HG03565 (cell line): ENCODE measurements around the gene HIP1R.

Source experiments
- ATAC-seq: cut with Tn5 transposase; IDR thresholded peaks from one replicate; pipeline ENCODE4 v1.9.1; 2021; ENCODE audit warnings: mild to moderate bottlenecking, moderate library complexity; ENCODE audit not compliant: unreplicated experiment

The HIP1R gene

DNA sequence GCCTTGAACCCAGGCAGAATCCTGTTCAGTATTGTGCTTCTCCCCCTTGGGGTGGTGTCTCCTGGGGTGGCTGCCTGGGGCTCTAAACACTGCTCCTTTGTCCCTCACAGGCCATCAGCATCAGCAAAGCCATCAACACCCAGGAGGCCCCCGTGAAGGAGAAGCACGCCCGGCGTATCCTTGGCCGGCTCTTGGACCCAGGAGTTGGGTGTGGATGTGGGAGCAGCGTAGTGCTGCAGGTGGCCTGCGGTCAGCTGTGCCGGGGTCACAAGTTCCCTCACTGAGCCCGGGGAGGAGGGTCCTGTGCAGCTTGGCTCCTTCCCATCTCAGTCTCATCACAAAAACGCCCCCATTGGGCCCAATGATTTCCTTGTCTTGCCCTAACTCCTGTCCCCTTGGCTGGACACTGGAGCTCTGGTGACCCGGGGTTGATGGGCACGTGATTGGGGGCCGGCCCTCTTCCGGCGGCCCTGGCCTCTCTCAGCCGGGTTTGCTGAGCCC is 12.7 kb downstream of the HIP1R start:
- no peak for ATAC-seq

DNA sequence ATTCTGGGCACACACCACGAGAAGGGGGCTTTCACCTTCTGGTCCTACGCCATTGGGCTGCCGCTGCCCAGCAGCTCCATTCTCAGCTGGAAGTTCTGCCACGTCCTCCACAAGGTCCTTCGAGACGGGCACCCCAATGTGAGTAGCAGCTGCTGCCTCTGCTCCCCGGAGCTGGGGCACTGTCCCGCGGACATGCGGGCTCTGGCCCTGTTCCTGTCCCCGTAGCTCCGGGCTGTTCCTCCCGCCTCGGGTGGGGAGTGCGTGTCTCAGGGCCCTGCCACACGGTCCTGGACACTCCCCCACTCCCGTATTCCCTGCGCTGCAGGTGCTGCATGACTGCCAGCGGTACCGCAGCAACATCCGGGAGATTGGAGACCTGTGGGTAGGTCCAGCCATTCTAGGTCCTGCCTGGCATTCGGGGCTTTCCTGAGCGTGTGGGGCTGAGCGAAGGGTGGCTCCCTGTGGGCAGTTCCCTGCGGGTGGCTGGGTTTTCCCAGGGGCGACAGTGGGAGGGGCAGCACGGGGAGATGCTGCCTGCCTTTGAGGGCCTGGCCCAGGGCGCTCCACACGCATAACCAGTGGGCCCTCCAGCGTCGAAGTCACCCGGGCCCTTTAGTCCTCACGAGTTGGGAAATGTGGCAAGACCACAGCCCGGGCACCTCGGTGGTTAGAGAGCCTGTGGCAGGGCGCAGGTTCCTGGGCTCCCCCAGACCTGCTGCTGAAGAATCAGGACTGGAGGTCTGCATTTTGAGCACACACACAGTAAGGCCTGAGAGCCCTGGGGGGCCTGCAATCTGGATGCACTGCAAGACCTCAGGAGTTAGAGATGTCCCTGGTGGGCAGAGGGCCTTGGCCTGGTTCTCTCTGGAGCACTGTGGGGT is 13.5 kb downstream of the HIP1R start:
- ATAC-seq, result no peak

DNA sequence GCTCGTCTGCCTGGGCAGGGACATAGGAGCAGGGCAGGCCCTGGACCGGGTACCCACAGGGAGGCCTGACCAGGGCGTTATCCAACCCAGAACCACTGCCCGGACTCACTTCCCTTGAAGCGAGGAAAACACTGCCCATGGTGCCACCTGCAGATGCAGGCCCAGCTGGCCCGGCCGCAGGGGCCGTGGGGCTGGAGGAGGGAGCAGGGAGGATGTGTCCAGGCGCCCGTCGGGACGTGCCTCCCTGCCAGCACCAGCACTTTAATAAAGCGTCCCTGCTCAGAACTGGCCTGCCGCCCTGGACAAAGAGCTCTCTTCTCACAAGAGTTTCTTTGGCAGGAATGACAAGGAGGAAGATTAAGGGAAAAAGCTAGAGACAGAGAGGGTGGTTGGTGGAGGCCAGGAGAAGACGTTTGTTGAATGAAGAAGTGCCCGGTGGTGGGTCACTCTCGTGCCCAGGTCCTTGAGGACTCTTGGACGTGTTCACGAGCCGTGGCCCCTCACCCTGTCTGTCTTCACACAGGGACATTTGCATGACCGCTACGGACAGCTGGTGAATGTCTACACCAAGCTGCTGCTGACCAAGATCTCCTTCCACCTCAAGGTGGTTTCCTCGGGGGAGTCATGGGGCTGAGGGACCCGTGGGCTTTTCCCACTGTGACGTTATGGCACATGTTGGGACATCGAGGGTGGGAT is 14.2 kb downstream of the HIP1R start:
- no peak for ATAC-seq

DNA sequence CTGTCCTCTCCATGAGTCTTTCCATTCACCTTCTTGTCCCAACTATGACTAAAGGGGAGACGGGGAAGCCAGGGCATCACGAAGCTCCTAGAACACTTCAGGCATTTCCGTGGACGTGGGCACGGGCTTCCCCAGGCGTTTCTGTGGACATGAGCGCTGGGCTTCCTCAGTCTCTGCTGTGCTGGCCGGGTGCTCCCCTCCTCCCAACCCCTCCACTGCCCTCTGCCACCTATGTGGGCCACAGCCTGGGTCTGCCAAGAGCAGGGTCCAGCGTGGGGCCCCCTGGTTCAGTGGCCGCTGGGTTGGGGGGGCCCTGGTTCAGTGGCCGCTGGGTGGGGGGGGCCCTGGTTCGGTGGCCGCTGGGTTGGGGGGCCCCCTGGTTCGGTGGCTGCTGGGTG is 14.8 kb downstream of the HIP1R start:
- ATAC-seq, result no peak

DNA sequence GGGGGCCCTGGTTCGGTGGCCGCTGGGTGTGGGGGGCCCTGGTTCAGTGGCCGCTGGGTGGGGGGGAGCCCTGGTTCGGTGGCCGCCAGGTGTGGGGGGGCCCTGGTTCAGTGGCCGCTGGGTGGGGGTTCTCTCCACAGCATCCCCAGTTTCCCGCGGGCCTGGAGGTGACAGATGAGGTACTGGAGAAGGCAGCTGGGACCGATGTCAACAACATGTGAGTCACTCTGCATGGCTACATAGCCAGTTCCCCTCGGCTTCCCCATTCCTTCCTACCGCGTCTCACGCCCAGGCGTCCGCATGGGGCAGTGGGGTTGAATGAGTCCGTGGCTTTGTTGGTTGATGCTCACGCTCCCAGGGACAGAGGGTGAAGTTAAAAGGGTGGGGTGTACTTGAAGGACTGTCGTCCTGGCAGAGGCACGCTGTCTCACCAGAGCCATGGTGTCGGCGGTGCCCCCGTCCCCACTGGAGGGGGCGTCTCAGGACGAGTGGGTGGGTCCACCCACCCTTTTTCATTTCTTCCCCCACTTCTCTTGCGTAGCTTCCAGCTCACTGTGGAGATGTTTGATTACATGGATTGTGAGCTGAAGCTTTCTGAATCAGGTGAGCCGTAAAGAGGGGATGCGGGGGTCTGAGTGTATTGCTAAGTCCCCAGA is 15.6 kb downstream of the HIP1R start:
- ATAC-seq, result no peak

DNA sequence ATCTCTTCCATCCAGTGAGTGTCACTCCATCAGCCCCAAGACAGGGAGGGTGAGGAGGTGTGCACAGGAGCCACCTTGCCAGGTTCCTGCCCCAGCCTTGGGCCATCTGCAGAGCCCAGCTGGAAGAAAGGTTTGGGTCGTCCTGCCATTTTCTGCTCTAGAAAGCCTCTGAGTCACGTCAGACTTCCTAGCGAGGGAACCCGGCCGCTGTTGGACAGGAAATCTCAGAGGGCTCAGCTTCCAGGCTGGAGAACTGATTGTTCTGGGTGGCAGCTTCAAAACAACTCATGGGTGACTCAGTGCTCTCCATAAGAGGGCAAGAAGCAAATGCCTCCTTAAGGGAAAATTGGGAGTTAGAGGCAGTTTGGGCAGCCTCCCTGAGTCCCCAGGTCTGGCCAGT is 16.6 kb downstream of the HIP1R start:
- no peak for ATAC-seq

DNA sequence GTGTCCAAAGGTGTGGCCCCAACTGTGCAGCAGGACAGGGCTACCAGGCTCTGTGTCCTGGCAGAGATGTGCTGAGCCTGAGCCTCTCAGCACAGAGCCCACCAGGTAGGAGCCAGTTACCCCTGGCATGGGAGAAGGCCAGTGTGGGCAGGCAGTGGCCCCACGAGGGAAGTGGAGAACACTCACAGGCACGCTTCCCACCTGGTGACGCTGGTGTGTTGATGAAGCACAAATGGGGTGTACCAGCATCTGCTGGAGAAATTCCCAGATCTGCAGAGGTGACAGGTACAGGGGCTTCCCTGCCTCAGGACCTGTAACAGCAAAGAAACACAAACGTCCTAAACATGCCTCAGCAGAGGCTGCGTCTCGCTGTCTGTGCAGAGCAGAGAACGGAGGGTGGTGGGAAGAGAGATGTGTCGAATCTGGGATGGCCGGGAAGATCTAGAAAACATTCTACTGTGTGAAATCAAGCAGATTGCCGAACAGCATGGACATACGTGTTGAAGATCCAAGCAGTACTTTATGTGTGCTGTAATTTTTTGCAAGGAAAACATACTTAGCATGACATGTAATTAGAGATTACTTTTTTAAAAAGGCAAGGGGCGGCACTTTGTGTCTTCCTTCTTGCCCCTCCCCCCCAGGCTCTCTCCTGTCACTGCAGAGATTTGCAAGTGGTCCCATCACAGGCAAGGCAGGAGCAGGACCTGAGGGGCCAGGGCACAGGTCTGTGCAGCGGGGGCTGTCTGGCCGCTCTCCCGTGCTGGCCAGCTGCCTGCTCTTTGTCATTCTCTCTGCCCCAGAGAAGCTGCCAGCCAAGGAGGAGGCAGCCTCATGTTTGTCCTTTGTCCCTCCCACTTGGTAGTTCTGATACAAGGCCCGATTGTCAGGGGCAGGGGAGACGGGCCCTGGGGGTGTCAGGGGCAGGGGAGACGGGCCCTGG is 17.3 kb downstream of the HIP1R start:
- no peak for ATAC-seq

DNA sequence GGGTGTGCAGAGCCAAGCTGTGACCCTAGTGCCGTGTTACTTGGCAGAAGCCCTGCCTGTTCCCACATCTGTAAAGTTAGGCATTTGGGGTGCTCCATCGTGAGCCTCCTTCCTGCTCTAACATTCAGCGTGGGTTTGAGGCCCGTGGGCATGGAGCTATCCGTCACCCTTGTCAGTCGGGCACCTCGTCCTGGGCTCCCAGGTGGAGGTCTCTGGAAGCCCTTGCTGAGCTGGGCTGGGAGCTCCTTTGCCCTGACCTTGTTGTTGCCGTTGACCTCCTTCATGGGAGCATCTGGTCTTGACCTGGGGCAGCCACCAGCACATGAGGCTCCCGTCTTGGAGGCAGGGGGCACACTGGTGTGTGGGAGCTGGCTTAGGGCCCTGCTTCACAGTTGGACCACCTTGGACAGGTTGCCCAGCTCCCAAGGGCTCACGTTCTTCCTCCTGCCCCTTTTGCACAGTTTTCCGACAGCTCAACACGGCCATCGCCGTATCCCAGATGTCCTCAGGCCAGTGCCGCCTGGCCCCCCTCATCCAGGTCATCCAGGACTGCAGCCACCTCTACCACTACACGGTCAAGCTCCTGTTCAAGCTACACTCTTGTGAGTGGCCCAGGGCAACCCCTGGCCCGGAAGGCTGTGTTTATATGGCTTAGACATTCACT is 18.5 kb downstream of the HIP1R start:
- no peak for ATAC-seq

DNA sequence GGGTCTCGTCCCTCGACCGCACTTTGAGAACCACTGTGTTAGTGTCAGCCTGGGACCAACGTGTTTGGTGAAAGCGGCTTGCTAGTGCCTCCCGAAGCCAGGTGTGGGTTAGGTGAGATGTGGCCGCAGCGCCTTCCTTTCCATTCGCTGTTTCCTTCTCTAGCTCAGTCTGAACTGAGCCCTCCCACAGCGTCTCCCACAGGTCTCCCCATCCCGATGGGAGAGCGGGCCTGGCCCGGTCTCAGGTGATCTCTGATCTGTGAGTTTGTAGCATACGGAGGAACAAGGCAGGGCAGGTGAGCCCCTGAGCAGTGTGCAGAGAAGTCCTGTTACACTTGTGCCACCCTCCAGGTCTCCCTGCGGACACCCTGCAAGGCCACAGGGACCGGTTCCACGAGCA is 19.3 kb downstream of the HIP1R start:
- ATAC-seq, result no peak

DNA sequence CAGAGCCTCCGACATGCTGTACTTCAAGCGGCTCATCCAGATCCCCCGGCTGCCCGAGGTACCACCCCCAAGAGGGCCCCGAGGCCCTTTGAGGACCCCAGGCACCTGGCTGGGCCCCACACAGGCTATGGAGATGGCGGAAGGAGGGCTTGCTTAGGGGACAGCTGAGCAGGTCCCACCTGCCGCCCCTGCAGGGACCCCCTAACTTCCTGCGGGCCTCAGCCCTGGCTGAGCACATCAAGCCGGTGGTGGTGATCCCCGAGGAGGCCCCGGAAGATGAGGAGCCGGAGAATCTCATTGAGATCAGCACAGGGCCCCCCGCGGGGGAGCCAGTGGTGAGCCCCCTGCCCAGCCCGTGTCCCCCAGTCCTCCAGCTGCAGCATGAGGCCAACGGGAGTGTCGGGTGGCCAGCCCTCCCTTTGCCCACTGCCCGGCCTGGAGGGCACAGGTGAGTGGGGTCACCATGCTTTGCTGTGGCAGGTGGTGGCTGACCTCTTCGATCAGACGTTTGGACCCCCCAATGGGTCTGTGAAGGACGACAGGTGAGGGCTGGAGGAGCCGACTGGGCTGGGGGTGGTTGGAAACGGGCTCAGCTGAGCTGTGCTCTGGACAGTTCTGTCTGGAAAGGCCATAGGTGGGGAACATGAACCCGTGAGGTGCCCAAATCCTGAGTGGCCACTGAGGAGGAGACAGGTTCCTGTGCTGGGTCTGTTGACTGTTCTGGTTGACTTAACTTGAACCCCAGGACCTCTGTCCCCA is 20.0 kb downstream of the HIP1R start:
- ATAC-seq, result no peak

DNA sequence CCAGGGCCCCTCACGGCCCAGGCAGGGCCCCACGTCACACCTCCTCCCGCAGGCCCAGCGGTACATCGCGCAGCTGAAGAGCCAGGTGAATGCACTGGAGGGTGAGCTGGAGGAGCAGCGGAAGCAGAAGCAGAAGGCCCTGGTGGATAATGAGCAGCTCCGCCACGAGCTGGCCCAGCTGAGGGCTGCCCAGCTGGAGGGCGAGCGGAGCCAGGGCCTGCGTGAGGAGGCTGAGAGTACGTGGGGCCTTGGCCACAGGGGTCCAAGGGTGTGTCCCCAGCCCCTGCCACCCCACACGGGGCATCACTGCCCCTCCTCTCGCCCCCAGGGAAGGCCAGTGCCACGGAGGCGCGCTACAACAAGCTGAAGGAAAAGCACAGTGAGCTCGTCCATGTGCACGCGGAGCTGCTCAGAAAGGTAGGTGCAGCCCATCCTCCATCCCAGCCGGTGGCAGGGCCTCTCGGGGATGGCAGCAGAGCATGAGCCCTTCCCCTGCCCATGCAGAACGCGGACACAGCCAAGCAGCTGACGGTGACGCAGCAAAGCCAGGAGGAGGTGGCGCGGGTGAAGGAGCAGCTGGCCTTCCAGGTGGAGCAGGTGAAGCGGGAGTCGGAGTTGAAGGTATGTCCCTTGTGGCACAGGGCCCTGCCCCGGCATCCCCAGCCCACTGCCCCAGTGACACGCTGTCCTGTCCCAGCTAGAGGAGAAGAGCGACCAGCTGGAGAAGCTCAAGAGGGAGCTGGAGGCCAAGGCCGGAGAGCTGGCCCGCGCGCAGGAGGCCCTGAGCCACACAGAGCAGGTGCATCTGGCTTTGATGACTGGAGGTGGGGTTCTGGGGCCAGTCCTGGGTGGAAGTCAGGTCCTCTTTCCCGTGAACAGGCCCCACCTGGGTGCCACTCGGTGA is 20.9 kb downstream of the HIP1R start:
- no peak for ATAC-seq

DNA sequence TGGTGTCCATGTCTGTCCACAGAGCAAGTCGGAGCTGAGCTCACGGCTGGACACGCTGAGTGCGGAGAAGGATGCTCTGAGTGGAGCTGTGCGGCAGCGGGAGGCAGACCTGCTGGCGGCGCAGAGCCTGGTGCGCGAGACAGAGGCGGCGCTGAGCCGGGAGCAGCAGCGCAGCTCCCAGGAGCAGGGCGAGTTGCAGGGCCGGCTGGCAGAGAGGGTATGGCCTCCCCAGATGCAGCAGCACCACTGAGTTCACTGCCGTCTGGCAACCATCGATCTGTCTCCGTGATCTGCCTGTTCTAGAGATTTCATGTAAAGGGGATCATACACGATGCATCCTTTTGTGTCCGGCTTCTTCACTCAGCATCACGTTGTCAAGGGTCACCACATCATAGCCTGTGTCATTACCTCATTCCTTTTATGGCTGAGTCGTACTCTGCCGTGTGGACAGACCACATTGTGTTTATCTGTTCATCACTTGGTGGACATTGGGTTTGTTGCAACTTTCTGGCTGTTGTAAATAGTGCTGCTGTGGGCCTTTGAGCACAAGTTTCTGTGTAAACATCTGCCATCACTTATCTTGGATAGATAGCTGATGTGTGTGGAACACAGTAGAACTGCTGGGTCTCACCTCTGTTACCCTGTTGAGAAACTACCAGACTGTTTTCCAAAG is 21.9 kb downstream of the HIP1R start:
- no peak for ATAC-seq

DNA sequence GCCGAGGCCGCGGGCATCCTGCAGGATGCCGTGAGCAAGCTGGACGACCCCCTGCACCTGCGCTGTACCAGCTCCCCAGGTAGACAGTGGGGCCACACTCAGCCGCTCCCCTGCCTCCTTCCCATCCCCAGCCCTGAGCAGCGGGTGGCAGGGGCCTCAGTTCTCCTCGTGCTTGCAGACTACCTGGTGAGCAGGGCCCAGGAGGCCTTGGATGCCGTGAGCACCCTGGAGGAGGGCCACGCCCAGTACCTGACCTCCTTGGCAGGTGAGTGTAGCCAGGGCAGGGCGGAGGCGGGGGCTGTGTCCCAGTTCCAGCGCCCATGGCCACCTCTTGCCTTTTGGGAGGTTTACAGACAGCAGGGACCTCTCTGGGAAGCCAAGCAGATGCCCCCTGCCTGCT is 22.9 kb downstream of the HIP1R start:
- ATAC-seq, result no peak

DNA sequence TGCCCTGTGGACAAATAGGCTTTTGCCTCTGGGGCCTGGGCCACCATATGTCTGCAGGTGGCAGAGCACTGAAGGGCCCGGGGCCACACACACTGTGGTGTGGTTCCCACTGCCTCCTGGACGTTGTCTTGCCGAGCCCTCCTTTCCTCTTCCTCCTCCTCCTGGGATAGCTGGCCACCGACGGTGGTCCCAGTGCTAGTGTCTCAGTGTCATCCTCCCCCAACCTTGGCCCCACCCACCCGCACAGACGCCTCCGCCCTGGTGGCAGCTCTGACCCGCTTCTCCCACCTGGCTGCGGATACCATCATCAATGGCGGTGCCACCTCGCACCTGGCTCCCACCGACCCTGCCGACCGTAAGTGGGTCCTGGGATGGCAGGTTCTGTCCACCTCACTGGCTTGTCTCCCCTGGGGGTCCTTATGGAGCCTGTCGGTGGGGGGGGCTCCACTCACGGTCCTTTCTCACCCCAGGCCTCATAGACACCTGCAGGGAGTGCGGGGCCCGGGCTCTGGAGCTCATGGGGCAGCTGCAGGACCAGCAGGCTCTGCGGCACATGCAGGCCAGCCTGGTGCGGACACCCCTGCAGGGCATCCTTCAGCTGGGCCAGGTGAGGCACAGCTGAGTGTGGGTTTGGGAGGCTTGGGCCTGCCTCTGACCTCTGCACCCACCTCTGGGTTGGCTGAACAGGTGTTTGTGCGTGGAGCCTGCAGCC is 23.5 kb downstream of the HIP1R start:
- no peak for ATAC-seq

DNA sequence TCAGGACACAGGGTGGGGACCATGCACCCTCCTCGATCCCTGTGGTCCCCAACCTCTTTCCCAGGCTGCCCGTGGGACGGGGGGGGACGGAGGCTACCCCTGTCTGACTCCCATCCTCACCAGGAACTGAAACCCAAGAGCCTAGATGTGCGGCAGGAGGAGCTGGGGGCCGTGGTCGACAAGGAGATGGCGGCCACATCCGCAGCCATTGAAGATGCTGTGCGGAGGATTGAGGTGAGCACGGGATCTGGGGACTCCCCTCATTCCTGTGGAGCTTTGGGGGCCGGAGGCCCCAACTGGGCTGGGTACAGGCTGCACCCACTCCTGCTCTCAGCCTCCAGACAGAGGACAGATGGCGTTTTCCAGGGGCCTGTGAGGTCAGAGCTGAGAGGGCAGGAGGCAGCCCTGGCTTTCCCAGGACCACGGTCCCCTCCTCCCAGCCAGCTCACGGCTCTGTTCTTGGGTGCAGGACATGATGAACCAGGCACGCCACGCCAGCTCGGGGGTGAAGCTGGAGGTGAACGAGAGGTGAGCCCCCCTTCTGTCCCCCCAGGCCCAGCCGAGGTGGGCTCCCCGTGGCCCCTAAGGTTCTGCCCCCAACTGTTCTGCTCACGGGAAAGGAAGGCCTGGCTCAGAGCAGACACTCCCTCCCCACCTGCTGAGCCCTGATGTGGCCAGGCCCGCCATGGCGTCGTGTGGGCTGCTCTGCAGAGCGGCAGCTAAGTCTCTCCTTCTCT is 24.2 kb downstream of the HIP1R start:
- ATAC-seq, result no peak

DNA sequence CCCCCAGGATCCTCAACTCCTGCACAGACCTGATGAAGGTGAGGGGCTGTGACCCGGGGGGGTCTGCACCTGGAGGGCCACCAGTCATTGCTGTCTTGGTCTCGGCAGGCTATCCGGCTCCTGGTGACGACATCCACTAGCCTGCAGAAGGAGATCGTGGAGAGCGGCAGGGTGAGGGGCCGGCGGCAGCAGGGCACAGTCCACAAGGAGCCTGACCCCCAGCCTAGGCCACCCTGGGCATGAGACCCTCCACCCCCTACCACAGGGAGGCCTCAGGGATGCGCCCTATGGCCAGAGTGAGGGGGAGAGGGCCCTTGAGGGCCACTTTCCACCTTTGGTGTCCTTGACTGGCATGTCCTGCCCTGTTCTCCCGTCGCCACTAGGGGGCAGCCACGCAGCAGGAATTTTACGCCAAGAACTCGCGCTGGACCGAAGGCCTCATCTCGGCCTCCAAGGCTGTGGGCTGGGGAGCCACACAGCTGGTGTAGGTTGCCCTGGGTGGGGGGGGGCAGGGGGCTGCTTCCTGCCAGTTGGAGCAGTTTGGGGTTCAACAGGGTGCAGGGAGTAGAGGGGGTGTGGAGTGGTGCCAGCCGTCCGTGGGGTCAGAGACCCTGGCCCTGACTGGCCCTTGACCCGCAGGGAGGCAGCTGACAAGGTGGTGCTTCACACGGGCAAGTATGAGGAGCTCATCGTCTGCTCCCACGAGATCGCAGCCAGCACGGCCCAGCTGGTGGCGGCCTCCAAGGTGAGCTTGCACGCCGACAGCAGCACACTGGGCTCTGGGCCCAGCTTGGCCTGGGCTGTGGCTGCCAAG is 25.0 kb downstream of the HIP1R start:
- no peak for ATAC-seq
